DND-41 (cell line): ENCODE results near the gene C1orf210.

Experiments
- CTCF ChIP-seq: IDR thresholded peaks from 2 replicates; pipeline ENCODE4 v1.5.1; 2012; ENCODE audit warnings: borderline replicate concordance, low read length, moderate library complexity, mild to moderate bottlenecking; ENCODE audit not compliant: poor library complexity, severe bottlenecking; ENCODE audit errors: extremely low read depth
- EZH2 ChIP-seq: IDR thresholded peaks from 3 replicates; pipeline ENCODE4 v1.6.1; 2012; ENCODE audit warnings: borderline replicate concordance, low read depth, mild to moderate bottlenecking, moderate library complexity, low read length, inconsistent platforms; ENCODE audit not compliant: severe bottlenecking

DNA sequence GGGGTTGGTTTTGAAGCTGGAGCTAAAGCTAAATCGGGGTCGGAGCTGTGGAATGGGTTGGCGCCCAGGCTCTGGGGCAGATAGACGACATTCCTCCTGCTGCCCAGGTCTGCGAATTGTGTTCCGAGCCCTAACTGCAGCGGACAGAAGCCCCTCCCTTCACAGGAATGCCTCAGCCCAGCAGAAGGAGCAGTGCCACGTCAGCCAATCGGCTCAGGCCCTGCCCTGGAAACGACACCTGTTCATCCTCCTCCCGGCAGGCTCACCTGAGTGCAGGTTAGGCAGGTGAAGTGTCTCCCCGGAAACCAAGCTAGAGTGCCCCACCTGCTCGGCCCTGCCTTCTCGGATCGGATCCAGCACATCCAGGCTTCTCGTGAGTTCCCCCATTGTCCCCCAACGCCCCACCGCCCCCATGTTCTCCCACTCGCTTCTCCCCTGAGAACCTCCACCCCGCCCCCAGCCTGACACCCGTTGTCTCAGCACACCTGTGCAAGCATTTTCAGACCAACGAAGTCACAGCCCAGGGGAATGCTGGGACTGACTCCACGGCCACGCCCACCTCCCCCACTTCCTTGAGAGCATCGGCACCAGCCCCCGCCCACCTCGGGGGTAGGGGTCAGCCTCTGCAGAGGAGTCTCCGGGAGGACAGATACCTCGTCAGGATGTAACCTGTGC is 14.8 kb downstream of the C1orf210 start:
- TF ChIP-seq CTCF (no peak), EZH2 (no peak)
